Lower lobe of right lung (tissue), 2 donors: ENCODE results near the gene KCNIP3. TPM values are rescaled to one million over a fixed set of nuclear protein-coding genes. Genes with fewer than 3 reads are reported as not detected.

ENCODE experiments used
- ATAC-seq, 2 donors: fragments of 200-7000 bp; cut with Tn5 transposase; one replicate each; pipeline ENCODE4 v1.9.1; 2020 to 2022; ENCODE audit warnings: mild to moderate bottlenecking in 2 of 2, moderate library complexity in 2 of 2
- DNase-seq: peaks from one replicate; pipeline ENCODE4 v3.0.0-alpha.2; 2020
- H3K27ac ChIP-seq: fragments of 200-600 bp; one replicate; pipeline ENCODE4 v1.8.0; 2022
- H3K27me3 ChIP-seq: fragments of 200-600 bp; one replicate; pipeline ENCODE4 v1.8.0; 2022; ENCODE audit warnings: low read depth
- H3K36me3 ChIP-seq: fragments of 200-600 bp; one replicate; pipeline ENCODE4 v1.8.0; 2022; ENCODE audit warnings: mild to moderate bottlenecking
- H3K4me1 ChIP-seq: fragments of 200-600 bp; one replicate; pipeline ENCODE4 v1.8.0; 2022
- H3K4me3 ChIP-seq: fragments of 200-600 bp; one replicate; pipeline ENCODE4 v1.8.0; 2022; ENCODE audit warnings: mild to moderate bottlenecking
- H3K9me3 ChIP-seq: fragments of 200-600 bp; one replicate; pipeline ENCODE4 v1.8.0; 2022
- CTCF ChIP-seq: fragments of 200-600 bp; IDR thresholded peaks from one replicate; pipeline ENCODE4 v1.8.0; 2022; ENCODE audit warnings: antibody characterized with exemption, mild to moderate bottlenecking
- intact Hi-C: fragments of 100-400 bp; cut with DNase I; formaldehyde crosslinking; loops from one replicate; pipeline ENCODE4 v1.11.0; 2022
- total RNA-seq: library from RNA; stranded (reverse); fragmentation: NEBNext Ultra II Directional; extraction: Animal tissue kit (Norgen Biotek cat#: 25700); gene quantifications from one replicate; pipeline ENCODE4 v1.2.1, GENCODE V29; 2021
- donor health status: DM: no; HTN: yes; CAD: no; lungs with severe emphysema.

Gene KCNIP3
- total RNA-seq, 1 donor from 2014 or later: 2.6 TPM

- Histone ChIP-seq H3K27ac (no peak overlapping the region), H3K4me1 (no peaks in the 10 kb centered on the region), H3K27me3 (no peaks in the 10 kb centered on the region), H3K9me3 (no peaks in the 10 kb centered on the region), H3K36me3 (no peaks in the 10 kb centered on the region), H3K4me3 (no peak overlapping the region)
- intact Hi-C loops: no loop called here
- no peak for DNase-seq
- no peak for ATAC-seq
- TF ChIP-seq CTCF: no peak
Observed at GRCh38 chr2:95316466-95317122, 19.4 kb downstream of the KCNIP3 start.

- no peak for DNase-seq
- intact Hi-C loops: no loop called here
- TF ChIP-seq CTCF: no peak
Observed at GRCh38 chr2:95317123-95317500, 20.0 kb downstream of the KCNIP3 start.

GRCh38 chr2:95317665-95318425 is 20.7 kb downstream of the KCNIP3 start:
- Histone ChIP-seq H3K9me3 (no peaks in the 10 kb centered on the region), H3K27me3 (no peaks in the 10 kb centered on the region), H3K4me1 (no peaks in the 10 kb centered on the region), H3K27ac (no peak overlapping the region), H3K4me3 (no peak overlapping the region), H3K36me3 (no peaks in the 10 kb centered on the region)
- ATAC-seq (no peak), DNase-seq (no peak)
- no peak for TF ChIP-seq CTCF
- intact Hi-C loops: no loop called here

More at GRCh38 chr2:95317123-95317500, 20.0 kb downstream of the KCNIP3 start:
- Histone ChIP-seq H3K9me3 (no peaks in the 10 kb centered on the region), H3K36me3 (no peaks in the 10 kb centered on the region), H3K4me1 (no peaks in the 10 kb centered on the region), H3K27ac (no peak overlapping the region), H3K27me3 (no peaks in the 10 kb centered on the region), H3K4me3 (no peak overlapping the region)
- peak in 1 of 2 donors; percentile 5 for ATAC-seq

- intact Hi-C loops: no loop called here
Observed at GRCh38 chr2:95318431-95319220, 21.5 kb downstream of the KCNIP3 start.

More at GRCh38 chr2:95318431-95319220, 21.5 kb downstream of the KCNIP3 start:
- no peaks in the 10 kb centered on the region for H3K4me1 ChIP-seq
- H3K4me3 ChIP-seq: no peak overlapping the region
- H3K27me3 ChIP-seq: no peaks in the 10 kb centered on the region
- no peak for DNase-seq
- no peaks in the 10 kb centered on the region for H3K9me3 ChIP-seq
- no peaks in the 10 kb centered on the region for H3K36me3 ChIP-seq
- no peak overlapping the region for H3K27ac ChIP-seq
- TF ChIP-seq CTCF: no peak
- ATAC-seq: no peak
